ENCODE data around the gene C2orf69.

Gene C2orf69

DNA sequence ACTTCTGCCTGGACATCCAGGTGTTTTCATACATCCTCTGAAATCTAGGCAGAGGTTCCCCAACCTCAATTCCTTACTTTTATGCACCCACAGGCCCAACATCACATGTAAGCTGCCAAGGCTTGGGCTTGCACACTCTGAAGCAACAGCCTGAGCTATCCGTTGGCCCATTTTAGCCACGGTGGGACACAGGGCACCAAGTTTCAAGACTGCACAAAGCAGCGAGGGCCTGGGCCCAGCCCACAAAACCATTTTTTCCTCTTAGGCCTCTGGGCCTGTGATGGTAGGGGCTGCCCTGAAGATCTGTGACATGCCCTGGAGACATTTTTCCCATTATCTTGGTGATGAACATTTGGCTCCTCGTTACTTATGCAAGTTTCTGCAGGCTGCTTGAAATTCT lies 5.9 kb downstream of the C2orf69 start:
- DNase-seq, result no peak

DNA sequence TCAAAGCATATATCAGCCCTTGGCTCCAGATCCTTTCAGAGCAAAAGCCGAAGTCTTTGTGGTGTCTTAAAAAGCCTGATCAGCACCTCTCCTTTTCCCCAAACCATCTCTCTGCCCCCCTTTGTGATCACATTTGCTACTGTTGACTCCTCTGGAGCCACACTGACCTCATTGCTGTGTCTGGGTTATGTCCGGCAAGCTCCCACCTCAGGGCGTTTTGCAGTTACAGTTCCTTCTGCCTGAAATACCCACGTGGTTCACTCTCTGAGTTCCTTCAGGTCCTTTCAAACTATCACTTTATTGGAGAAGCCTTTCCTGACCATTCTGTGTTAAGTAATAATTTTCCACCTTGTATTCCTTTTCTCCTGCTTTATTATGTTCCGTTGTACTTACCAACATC lies 11.8 kb downstream of the C2orf69 start:
- no peak for DNase-seq

DNA sequence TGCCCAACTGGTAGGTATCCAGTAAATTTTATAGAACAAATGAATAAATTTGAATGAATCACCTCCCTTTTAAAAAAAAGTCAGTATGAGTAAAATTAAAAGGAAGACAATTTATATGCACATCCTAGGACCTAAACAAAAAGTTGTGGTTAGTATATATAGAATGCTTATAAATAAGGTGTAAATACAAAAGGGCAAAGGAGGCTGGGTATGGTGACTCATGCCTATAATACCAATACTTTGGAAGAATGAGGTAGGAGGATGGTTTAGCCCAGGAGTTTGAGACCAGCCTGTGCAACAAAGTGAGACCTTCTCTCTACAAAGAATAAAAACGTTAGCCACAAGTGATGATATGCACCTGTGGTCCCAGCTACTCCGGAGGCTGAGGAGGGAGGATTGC lies 12.8 kb downstream of the C2orf69 start:
- DNase-seq, result no peak

DNA sequence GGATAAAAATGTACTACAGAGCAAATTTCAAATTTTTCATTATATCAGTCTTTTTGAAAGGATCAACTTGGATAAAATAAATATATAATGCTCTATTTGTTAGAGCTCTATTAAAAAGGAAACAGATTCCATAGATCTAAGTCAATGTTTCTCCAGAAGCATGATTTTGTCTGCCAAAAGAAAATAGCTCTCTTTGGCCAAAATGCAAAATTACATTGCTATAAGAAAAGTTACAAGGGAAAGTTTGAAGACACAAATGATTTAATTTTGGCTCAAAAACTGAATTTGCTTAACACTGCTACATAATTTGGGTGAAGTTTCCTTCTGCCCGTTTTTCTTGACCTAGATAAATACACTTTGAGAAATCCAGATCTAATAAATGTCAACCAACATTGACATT lies 15.7 kb downstream of the C2orf69 start:
- no peak for DNase-seq

DNA sequence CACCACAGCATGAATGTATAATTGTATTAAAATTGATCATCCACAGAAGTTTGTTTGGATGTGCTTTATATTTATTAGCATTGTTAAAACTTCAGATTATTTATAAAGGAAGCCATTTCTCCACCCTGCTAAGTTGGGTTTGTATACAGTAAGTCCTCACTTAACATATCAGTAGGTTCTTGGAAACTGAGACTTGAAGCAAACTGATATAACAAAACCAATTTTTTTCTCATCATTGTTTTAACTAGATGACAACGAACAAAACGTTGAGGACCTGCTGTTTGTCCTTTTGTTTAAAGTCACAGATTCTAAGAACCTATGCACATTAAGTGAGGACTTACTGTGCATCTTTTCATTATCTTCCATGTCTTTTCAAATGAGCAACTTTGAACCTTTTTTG lies 17.1 kb downstream of the C2orf69 start:
- DNase-seq, result no peak

DNA sequence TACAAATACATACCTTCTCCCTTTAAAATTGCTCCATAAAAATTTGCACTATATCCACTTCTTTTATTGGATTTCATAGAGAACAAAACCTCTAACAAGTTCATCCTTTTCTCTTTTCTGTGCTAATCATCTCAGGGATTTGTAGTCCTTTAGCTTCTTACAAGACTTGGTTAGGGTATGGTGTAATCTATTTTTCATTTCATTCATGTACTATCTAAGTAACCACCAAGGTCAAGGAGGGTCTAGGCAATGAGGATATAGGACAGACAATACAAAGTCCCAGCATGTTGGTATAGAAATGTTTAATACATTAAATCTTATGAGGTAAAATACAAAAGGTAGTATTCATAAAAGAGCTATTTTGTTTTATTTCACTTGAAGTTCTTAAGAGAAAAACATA lies 17.5 kb downstream of the C2orf69 start:
- no peak for DNase-seq

DNA sequence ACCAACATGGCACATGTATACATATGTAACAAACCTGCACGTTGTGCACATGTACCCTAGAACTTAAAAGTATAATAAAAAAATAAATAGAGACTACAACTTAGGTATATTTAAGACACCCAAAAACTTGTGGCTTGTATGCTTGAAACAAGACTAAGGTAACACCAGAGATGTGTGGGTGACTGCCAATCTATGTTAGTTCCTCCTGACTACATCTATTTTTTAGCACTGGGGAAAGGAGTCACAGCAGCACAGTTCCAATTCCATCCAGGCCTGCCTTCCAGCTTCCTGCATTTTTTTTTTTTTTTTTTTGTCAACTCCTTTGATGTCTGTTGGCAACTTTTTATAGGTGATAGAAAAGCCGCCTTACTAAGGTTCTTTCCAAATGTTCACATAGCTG lies 18.2 kb downstream of the C2orf69 start:
- no peak for DNase-seq

DNA sequence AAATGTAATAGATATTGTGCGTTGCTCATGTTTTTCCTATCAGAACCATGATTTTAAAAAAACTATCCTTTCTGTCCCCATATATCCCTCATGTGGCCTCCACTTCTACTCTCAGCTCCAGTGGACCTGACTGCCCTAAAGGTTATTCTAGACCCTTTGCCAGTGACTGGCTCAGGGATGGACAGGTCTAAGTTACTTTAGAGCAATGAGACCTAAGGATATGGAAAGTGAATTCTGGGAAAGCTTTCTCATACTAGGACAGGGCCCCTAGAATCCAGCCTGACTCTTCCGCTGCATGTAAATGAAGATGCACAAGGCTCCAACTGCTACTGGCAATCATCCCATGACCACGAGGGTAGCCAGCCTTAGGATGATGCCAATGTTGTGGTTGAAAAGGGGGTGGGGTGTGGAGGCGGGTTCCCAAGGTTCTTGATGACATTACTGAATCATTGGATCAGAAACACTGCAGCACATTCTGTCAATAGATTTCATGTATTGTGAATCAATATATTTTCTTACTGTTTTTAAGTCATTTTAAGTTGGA lies 21.3 kb downstream of the C2orf69 start:
- DNase-seq, result peak; percentile 62

DNA sequence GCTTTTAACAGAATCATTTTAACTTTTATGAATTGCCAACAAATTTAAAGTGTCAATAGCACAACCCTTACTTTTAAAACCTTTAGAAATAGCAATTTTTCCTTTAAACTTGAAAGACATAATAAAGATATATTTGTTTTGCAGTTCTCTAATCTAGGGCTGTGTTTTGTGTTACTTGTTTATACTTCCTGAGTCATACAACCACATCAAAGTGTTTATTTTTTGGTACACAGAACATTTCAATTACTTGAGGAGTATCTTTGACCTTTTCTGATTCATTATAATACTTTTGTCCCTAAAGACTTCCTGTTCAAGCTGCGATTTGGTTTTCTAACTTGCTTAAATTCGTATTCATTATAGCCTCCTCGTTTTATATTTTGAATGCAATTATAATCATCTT lies 22.4 kb downstream of the C2orf69 start:
- no peak for DNase-seq

DNA sequence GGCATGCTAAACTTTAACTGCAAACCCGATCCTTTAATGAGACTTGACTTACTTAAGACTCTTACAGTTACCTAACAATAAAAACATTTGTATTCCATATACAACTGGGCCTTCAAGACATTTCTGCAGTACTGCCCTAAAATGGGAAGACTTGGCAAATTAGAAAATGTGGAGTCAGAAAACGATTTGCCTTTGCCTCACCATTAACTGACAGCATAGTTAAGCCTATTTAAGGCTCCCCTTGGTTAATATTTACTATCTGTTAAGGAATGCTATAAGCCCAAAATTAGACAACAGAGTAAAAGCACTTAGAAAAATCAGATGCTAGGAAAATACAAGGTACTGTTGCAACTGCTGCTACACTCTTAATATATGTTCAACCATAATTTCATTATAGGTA lies 25.5 kb downstream of the C2orf69 start:
- DNase-seq, result no peak

DNA sequence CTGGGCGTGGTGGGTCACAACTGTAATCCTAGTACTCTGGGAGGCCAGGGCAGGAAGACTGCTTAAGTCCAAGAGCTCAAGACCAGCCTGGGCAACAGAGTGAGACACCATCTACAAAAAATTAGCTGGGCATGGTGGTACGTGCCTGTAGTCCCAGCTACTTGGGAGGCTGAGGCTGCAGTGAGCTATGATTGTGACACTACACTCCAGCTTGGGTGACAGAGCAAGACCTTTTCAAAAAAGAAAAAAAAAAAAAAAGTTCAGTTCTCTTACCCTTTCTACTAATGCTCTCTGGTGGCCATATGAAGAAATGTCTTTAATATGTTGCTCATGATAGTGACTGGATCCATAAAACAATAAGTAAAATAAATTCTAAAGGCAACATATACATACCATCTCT lies 29.3 kb downstream of the C2orf69 start:
- peak; percentile 61 for DNase-seq

DNA sequence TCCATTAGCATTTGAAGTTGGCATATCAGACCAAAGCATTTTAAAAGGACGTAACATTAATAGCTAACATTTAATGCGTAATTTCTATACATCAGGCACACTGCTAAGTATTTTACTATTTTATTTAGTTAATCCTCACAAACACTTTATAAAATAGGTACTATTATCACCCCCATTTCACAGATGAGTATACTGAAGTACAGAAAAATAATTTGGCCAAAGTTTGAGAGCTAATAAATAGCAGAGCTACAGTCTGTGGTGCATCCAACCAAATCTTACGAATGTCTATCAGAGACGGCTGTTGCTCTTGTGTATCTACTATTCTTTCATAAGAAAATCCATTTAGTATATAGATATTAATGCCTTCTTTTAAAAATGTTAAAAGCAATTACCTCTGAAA lies 32.3 kb downstream of the C2orf69 start:
- no peak for DNase-seq

DNA sequence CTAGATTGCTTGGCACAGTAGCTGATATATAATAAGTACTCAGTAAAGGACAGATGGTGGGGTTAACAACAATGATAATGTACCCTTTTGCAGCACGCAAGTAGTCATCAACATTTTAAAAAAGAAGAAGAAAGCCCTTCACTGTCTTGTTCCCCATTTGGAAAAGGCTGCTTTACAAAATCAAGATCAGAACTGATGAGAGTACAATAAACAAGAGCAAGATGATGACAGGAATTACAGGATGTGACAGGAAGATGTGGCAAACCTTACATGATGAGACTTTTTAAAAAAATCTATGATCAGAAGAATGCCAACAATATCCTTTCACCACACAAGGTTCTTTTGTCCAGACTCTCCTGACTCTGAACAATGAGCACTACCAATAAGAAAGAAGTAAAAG lies 35.1 kb downstream of the C2orf69 start:
- DNase-seq, result no peak

DNA sequence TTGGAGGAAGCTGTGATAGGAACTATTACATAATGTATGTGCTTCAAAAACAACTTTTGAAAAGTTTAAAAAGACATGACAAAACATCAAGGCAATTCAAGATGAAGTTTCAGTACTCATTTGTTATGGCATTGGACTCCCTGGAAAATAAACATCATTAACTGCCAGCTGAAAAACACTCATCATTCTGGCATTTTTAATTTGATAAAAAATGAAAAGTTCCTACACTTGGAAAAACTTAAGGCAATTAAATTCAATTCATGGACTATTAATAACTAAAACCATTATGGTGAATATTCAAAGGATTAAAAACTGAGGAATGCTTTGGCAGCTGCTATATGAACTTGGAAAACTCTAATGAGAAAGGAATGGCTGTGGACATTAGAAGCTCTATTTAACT lies 35.7 kb downstream of the C2orf69 start:
- no peak for DNase-seq

DNA sequence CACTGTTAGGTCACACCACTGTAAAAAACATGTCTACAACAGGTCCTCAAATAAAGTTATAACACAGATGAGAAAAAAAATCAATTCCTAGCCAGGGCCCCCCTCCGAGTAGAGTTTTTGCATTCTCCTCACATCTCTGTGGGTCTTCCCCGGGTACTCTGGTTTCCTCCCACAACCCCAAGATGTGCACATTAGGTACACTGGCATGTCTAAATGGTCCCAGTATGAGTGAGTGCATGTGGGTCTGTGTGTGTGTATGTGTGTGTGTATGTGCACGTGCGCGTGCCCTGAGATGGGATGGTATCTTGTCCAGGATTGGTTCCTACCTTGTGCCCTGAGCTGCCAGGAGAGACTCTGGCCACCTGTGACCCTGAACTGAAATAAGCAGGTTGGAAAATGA lies 39.3 kb downstream of the C2orf69 start:
- no peak for DNase-seq

DNA sequence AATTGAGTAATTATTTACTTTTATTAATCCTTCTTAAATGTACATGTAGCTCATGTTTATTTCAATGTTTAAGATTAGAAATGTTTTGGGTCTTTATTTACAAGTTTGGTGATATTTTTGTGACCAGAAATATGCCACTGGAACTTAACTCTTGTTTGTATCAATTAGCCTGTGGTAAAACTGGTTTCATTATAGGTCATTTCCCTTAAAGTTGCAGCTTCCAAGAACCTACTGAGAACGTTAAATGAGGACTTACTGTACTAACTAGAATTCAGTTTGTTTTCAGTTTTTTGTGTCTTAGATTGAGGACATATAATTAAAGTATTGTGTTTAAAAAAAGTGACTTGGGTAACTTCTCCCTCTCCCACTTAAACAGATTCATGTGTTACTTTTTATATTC lies 39.9 kb downstream of the C2orf69 start:
- DNase-seq, result no peak

DNA sequence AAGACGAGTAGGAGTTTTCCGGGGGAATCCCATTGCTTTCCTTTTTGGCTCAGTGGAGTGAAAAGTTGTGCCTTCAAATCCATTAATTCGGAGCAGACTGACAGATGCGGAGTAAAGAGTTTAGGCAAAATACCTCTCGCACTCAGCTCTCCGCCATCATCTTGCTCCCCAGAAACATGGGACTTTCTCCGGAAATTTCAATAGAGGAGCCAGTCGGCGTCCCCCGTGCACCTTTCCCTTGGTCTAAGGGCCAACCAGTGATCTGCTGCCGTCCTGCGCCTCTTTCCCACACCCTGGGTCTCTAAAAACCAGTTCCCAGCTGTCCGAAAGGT lies 43.9 kb downstream of the C2orf69 start:
- peak; percentile 68 for DNase-seq

DNA sequence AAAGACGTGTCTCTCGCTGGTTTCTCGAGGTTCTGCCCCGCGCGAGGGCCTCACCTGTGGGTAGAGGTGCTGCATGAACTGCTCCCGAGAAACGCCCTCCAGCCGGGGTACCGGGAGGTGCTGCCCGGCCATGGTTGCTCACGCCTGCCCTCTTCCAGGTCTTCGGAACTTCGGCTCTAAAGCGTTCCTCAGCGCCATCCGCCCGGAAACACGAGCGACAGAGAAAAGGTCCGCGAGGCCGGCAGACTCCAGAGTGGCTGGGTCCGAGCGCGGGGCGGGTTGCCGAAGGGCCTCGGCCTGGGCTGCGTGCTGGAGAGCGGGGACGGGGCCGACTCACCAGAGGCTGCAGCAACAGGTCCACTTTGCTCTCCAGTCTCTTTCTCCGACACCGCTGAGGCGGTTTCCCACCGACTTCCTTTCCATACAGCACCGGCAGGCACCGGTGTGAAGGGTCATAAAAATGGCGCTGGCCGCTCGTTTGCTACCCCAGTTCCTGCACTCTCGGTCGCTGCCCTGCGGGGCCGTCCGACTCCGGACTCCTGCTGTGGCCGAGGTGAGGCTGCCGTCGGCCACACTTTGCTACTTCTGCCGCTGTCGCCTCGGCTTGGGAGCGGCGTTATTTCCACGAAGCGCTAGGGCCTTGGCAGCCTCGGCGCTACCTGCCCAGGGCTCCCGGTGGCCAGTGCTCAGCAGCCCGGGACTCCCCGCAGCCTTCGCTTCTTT lies 44.4 kb downstream of the C2orf69 start, which contains the start of the genes MAIP1 and TYW5:
TSS of gene MAIP1 (plus strand) at position 244 of the 723 bp plus-strand sequence. CDS start at position 461, 217 bp downstream.
TSS of gene TYW5 (minus strand) at position 153 of the 723 bp plus-strand sequence. CDS start at position 132, 21 bp downstream.
- peak; percentile 81 for DNase-seq

DNA sequence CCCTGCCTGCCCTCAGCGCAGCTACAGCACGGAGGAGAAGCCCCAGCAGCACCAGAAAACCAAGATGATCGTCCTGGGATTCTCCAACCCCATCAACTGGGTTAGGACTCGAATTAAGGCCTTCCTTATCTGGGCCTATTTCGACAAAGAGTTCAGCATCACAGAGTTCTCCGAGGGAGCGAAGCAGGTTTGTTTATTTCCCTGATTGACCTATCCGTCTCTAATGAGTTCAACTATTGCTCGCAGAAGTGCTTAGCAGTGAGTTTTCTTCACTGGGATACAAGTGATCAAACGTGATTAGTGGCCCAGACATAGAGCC lies 44.9 kb downstream of the C2orf69 start:
- DNase-seq, result peak; percentile 47

DNA sequence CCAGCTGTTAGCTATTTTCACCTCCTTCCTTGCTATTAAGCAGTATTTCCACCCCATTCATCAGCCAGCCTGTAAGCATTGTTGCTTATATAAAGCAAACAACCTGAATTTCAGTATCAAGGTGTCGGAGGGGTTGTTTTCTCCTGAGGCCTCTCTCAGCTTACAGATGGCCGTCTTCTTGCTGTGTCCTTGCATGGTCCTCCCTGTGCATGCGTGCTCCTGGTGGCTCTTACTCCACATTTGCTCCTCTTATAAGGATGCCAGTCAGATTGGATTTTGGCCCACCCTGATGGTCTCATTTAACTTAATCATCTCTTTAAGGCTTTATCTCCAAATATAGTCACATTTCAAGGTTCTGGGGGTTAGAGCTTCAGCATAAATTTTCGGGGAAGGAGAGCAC lies 46.9 kb downstream of the C2orf69 start:
- DNase-seq, result no peak

DNA sequence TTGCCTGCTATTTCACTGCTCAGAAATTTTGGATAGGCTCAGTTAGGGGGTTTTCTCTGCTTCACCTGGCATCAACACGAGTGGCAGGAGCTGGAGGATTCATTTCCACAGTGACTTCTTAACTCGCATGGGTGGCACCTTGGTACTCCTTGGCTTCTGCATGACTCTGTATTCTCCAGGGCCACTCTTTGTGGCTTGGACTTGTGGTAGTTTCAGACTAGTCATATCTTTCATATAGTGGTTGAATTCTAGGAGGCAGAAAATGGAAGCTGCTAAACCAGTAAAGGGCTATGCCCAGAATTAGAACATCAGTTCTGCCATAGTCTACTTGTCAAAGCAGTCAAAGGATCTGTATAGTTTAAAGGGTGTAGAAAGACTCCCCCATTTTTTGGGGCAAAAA lies 51.1 kb downstream of the C2orf69 start:
- no peak for DNase-seq

DNA sequence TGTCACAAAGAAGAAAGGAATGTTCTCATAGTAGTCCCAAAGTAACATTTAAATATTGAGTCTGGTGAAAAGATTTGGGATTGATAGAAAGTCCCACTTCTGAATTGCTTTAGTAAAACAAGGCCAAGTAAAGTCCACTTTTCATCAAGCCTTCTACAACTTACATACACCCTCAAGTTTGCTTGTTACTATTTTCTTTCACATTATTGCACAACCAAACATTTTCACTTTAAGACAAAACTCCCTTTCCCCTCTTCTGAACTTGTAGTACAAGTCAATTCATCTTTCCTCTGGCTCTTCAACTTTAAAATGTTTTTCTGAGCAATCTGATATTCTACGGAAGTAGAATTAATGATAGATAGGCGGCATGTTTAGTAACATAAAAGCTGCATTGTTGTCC lies 55.3 kb downstream of the C2orf69 start:
- DNase-seq, result no peak

DNA sequence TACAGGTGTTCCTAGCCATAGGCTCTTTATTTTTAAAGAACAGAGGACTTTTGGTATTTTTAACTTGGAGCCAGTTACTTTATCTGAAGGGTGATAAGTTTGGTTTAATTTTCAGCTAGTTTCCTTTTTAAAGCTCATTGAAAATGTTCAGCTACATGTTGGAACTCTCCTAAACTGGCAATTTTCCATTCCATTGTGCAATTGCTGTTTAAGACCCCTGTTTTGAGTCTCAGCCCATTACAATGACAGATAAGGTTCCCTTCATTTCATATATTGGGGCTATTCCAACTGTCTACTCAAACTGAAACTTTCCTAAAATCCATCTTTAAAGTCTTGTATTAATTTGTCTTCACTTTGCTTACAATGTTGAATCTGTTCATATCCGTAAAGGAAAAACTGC lies 55.9 kb downstream of the C2orf69 start:
- no peak for DNase-seq

DNA sequence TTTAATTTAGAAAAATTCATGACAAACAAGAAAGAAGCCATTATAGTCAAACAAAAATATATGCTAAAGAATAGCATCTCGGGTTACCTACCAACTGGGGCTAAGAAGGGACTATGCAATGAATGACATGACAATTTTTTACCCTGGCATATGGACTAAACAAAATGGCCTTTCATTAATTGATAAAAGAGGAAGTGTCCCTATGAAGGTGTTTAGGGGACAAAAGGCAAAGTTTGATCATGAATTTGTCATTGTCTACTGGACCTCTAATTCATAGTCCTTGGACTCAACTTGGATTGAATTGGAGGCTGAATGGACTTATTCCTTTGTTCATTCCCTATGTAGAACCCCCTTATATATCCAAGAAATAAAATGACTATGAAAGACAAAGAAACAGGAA lies 57.0 kb downstream of the C2orf69 start:
- DNase-seq, result no peak

DNA sequence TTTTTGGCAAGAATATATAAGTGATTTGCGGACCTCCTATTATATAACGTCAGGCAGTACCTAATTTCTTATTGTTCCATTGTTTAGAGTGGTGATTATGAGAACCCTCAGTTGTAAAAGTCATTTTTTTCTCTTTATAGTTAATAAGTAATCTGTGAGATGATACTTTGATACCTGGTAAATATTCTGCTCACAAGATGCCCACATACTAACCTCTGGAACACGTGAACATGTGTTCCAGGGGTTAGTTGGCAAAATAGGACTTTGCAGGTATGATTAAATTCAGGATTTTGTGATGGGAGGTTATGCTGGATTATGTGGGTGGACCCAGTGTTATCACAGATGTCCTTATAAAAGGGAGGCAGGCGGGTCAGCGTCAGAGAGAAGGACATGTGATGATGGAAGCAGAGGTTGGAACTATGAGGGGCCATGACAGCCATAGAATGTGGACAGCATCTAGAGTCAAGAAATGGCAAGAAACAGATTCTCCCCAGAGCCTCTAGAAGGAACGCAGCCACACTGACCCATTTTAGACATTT lies 61.1 kb downstream of the C2orf69 start:
- DNase-seq, result no peak
